Liver (tissue), 9 donors: ENCODE measurements around the gene ECI1. TPM values are rescaled to one million over a fixed set of nuclear protein-coding genes. Genes with fewer than 3 reads are reported as not detected.

Experiments used
- DNase-seq: peaks from one replicate; pipeline ENCODE4 v3.0.0-alpha.2; 2017; ENCODE audit warnings: low spot score
- H3K27ac ChIP-seq, 2 donors: one replicate each; pipeline ENCODE4 v1.7.0; 2013; ENCODE audit warnings: inconsistent platforms in 2 of 2, low read length in 2 of 2, control low read depth in 1 of 2, low read depth in 1 of 2, mild to moderate bottlenecking in 1 of 2
- H3K27me3 ChIP-seq, 4 donors: one replicate each; pipeline versions ENCODE4 v1.6.1 to v1.7.0; 2013; ENCODE audit warnings: low read length in 3 of 4, inconsistent platforms in 1 of 4, mild to moderate bottlenecking in 1 of 4, moderate library complexity in 1 of 4; ENCODE audit not compliant: control insufficient read depth in 4 of 4, insufficient read depth in 4 of 4
- H3K36me3 ChIP-seq, 4 donors: one replicate each; pipeline versions ENCODE4 v1.6.1 to v1.7.0; 2013; ENCODE audit warnings: low read length in 3 of 4, mild to moderate bottlenecking in 3 of 4, low read depth in 1 of 4, moderate library complexity in 1 of 4; ENCODE audit not compliant: control insufficient read depth in 4 of 4, insufficient read depth in 3 of 4
- H3K4me1 ChIP-seq, 4 donors: one replicate each; pipeline versions ENCODE4 v1.6.1 to v1.7.0; 2013; ENCODE audit warnings: low read length in 3 of 4, mild to moderate bottlenecking in 3 of 4, moderate library complexity in 1 of 4; ENCODE audit not compliant: control insufficient read depth in 4 of 4, insufficient read depth in 4 of 4
- H3K4me3 ChIP-seq, 3 donors: one replicate each; pipeline versions ENCODE4 v1.6.1 to v1.7.0; 2013; ENCODE audit warnings: low read length in 3 of 3, control low read depth in 1 of 3, low read depth in 1 of 3, mild to moderate bottlenecking in 1 of 3
- H3K9ac ChIP-seq, 2 donors: one replicate each; pipeline ENCODE4 v1.7.0; 2013; ENCODE audit warnings: low read length in 2 of 2, mild to moderate bottlenecking in 2 of 2, moderate library complexity in 2 of 2, control low read depth in 1 of 2, low read depth in 1 of 2
- H3K9me3 ChIP-seq, 4 donors: one replicate each; pipeline versions ENCODE4 v1.6.1 to v1.7.0; 2013; ENCODE audit warnings: low read length in 3 of 4; ENCODE audit not compliant: control insufficient read depth in 4 of 4
- EGR1 ChIP-seq, 2 donors: IDR thresholded peaks; 2 replicates each; pipeline ENCODE4 v1.6.1; 2016 to 2018; ENCODE audit warnings: antibody characterized with exemption in 2 of 2, low read depth in 2 of 2
- FOXA1 ChIP-seq: IDR thresholded peaks from 2 replicates; pipeline ENCODE4 v1.6.1; 2016; ENCODE audit warnings: antibody characterized with exemption
- FOXA2 ChIP-seq: IDR thresholded peaks from 2 replicates; pipeline ENCODE4 v1.6.1; 2016; ENCODE audit warnings: antibody characterized with exemption
- GABPA ChIP-seq, 2 donors: IDR thresholded peaks in 1 of 2; conservative IDR thresholded peaks in 1 of 2; 2 replicates each; pipeline ENCODE4 v1.6.1; 2016; ENCODE audit warnings: antibody characterized with exemption in 2 of 2, mild to moderate bottlenecking in 1 of 2, moderate library complexity in 1 of 2
- HNF4A ChIP-seq, 2 donors: conservative IDR thresholded peaks; 2 replicates each; pipeline ENCODE4 v1.6.1; 2016; ENCODE audit warnings: antibody characterized with exemption in 2 of 2, mild to moderate bottlenecking in 2 of 2
- HNF4G ChIP-seq: IDR thresholded peaks from 2 replicates; pipeline ENCODE4 v1.6.1; 2016; ENCODE audit warnings: antibody characterized with exemption
- JUND ChIP-seq, 2 donors: IDR thresholded peaks; 2 replicates each; pipeline ENCODE4 v1.6.1; 2016; ENCODE audit warnings: antibody characterized with exemption in 2 of 2
- NR2F2 ChIP-seq: IDR thresholded peaks from 2 replicates; pipeline ENCODE4 v1.6.1; 2016; ENCODE audit warnings: antibody characterized with exemption
- RAD21 ChIP-seq, 2 donors: IDR thresholded peaks; 2 replicates each; pipeline ENCODE4 v1.6.1; 2016; ENCODE audit warnings: antibody characterized with exemption in 2 of 2, mild to moderate bottlenecking in 2 of 2
- RXRA ChIP-seq, 2 donors: IDR thresholded peaks; 2 replicates each; pipeline ENCODE4 v1.6.1; 2017 to 2018; ENCODE audit warnings: antibody characterized with exemption in 2 of 2, mild to moderate bottlenecking in 1 of 2
- SP1 ChIP-seq: IDR thresholded peaks from 2 replicates; pipeline ENCODE4 v1.6.1; 2018; ENCODE audit warnings: antibody characterized with exemption, mild to moderate bottlenecking
- TAF1 ChIP-seq: conservative IDR thresholded peaks from 2 replicates; pipeline ENCODE4 v1.6.1; 2016; ENCODE audit warnings: antibody characterized with exemption, mild to moderate bottlenecking
- YY1 ChIP-seq: IDR thresholded peaks from 2 replicates; pipeline ENCODE4 v1.6.1; 2016; ENCODE audit warnings: antibody characterized with exemption, mild to moderate bottlenecking
- WGBS: extraction: QIAGEN DNeasy Blood & Tissue Kit; methylation state at CpG from one replicate; pipeline ENCODE4 v1.1.7; 2013; 5-methylcytosine and 5-hydroxymethylcytosine counted together
- polyA plus RNA-seq, 2 donors: library from polyadenylated mRNA; stranded (reverse) in 1 of 2; unstranded in 1 of 2; fragments of 200-250 nt in 1 of 2; fragments of >200 nt in 1 of 2; fragmentation: Nextera tagmentation in 1 of 2; extraction: Ambion mirVana in 1 of 2; gene quantifications; one replicate each; pipeline versions ENCODE4 v1.2.1 to v1.2.3, GENCODE V29; 2013 to 2015
- total RNA-seq, 2 donors: library from RNA; depleted of rRNA; stranded (reverse); fragments of >200 nt; gene quantifications; one replicate each; pipeline ENCODE4 v1.2.3, GENCODE V29; 2014
- TF ChIP-seq, protein P1 (sequence below): IDR thresholded peaks from 2 replicates; pipeline ENCODE4 v1.6.1; 2016; ENCODE audit warnings: antibody characterized with exemption
- TF ChIP-seq, protein P2 (sequence below): IDR thresholded peaks from 2 replicates; pipeline ENCODE4 v1.6.1; 2016; ENCODE audit warnings: antibody characterized with exemption, mild to moderate bottlenecking
- TF ChIP-seq, protein P3 (sequence below): IDR thresholded peaks from 2 replicates; pipeline ENCODE4 v1.6.1; 2016; ENCODE audit warnings: antibody characterized with exemption
- TF ChIP-seq, protein P4 (sequence below): fragments of 150-350 bp; IDR thresholded peaks from 2 replicates; pipeline ENCODE4 v1.5.1; 2017; ENCODE audit warnings: improper control_type of control experiment, low read depth, low read length; ENCODE audit not compliant: missing input control
- TF ChIP-seq, protein P5 (sequence below): IDR thresholded peaks from 2 replicates; pipeline ENCODE4 v1.6.1; 2016; ENCODE audit warnings: antibody characterized with exemption
- donor health status: healthy.
- donor health status: healthy.
- donor health status: healthy.
- donor health status: healthy.
- donor health status: healthy.

ECI1 gene
- total and polyA plus RNA-seq, 4 donors = 36.8 to 107 (median 79.5) TPM

DNA sequence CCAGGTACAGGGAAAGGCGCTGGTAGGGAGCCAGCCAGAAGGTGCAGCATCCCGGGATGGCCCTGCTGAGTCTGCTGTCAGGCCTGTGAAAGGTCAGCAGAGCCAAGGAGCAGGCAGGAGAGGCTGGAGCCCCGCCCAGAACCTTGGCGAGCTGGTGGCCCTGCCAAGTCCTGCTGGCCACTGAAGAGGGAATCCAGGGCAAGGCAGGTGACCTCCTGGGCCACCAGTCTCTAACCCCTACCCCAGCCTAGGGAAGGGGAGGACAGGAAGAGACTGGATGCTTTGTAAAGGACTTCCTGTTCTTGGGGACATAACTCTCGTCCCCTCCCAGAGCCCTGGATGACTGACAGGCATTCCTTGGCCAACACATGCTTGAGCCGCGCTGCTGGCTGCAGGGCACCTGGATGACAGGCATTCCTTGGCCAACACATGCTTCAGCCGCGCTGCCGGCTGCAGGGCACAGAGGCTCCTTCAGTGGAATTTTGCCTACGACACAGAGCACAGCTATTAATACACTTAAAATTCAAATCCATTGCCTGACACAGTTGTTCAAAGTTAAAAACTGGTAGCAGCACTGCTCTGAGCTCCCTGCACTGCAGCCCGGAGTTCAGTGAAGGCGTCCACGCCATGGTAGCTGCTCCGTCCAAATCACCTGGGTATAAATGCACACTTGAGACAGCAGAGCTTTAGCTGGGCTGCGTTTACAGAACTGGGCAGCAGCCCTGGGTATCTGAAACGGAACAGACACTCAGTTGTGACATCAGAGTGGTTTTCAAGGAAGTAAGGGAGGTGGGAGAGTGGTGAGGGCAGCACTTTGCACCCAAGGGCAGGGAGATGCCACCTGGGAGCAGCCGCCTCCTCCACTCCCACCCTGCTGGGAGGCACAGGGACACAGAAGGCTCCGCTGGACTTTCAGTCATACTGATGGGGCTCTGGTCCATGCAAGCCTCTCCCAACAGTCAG lies 38.7 kb downstream of the ECI1 start:
- H3K27ac ChIP-seq = no peak overlapping the region
- no peak overlapping the region for H3K4me3 ChIP-seq
- no peaks in the 10 kb centered on the region for H3K27me3 ChIP-seq
- 78% methylated on average over 19 of the region's 19 CpGs for WGBS
- DNase-seq = no peak
- TF ChIP-seq JUND (IDR thresholded peaks at IDR 0.05) (no peak), GABPA (IDR thresholded peaks at IDR 0.05 in 1 of 2, conservative IDR thresholded peaks at IDR 0.05 in 1 of 2) (no peak), SP1 (no peak), TAF1 (no peak), RAD21 (IDR thresholded peaks at IDR 0.05) (no peak), EGR1 (IDR thresholded peaks at IDR 0.05; ENCODE audit: low read depth in 2 of 2) (no peak)
- TF ChIP-seq, protein P1, sequence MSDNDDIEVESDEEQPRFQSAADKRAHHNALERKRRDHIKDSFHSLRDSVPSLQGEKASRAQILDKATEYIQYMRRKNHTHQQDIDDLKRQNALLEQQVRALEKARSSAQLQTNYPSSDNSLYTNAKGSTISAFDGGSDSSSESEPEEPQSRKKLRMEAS = no peak
- TF ChIP-seq, protein P2, sequence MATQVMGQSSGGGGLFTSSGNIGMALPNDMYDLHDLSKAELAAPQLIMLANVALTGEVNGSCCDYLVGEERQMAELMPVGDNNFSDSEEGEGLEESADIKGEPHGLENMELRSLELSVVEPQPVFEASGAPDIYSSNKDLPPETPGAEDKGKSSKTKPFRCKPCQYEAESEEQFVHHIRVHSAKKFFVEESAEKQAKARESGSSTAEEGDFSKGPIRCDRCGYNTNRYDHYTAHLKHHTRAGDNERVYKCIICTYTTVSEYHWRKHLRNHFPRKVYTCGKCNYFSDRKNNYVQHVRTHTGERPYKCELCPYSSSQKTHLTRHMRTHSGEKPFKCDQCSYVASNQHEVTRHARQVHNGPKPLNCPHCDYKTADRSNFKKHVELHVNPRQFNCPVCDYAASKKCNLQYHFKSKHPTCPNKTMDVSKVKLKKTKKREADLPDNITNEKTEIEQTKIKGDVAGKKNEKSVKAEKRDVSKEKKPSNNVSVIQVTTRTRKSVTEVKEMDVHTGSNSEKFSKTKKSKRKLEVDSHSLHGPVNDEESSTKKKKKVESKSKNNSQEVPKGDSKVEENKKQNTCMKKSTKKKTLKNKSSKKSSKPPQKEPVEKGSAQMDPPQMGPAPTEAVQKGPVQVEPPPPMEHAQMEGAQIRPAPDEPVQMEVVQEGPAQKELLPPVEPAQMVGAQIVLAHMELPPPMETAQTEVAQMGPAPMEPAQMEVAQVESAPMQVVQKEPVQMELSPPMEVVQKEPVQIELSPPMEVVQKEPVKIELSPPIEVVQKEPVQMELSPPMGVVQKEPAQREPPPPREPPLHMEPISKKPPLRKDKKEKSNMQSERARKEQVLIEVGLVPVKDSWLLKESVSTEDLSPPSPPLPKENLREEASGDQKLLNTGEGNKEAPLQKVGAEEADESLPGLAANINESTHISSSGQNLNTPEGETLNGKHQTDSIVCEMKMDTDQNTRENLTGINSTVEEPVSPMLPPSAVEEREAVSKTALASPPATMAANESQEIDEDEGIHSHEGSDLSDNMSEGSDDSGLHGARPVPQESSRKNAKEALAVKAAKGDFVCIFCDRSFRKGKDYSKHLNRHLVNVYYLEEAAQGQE = no peak
- peaks cover 0 to 17% (median 6%) of the 10 kb centered on the region in 4 donors for H3K36me3 ChIP-seq
- no peak overlapping the region for H3K9ac ChIP-seq
- peaks cover 5 to 24% (median 19%) of the 10 kb centered on the region in 4 donors for H3K4me1 ChIP-seq
- no peaks in the 10 kb centered on the region for H3K9me3 ChIP-seq

DNA sequence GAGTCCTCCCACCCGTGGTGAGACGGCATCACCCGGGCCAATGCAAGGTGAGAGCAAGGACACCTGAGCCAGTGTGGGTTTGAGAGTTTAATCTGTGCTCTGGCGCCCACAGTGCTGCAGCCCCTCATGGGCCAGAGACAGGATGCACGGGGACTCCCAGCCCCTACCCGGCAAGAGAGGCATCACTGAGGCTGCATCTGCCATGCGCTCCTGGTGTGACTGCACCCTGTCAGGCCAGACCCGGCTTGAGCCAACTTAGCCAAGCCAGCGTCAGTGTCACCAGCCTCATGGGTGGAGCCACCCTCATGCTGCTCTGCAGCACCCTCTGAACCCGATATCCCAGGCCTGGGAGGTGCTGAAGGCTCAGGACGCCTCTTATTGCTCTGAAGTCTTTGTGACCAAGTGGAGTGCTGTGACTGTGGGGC lies 39.5 kb downstream of the ECI1 start:
- no peak for DNase-seq
- Histone ChIP-seq H3K27me3 (no peaks in the 10 kb centered on the region), H3K9ac (no peak overlapping the region), H3K36me3 (peaks cover 0 to 24% (median 6%) of the 10 kb centered on the region in 4 donors), H3K27ac (no peak overlapping the region), H3K9me3 (no peaks in the 10 kb centered on the region), H3K4me3 (no peak overlapping the region), H3K4me1 (peaks cover 5 to 25% (median 19%) of the 10 kb centered on the region in 4 donors)
- 90% methylated on average over 11 of the region's 11 CpGs for WGBS
- TF ChIP-seq GABPA (IDR thresholded peaks at IDR 0.05 in 1 of 2, conservative IDR thresholded peaks at IDR 0.05 in 1 of 2) (no peak), FOXA2 (no peak), RAD21 (IDR thresholded peaks at IDR 0.05) (no peak), SP1 (no peak), YY1 (no peak), HNF4G (no peak), FOXA1 (no peak), NR2F2 (no peak), JUND (IDR thresholded peaks at IDR 0.05) (no peak), EGR1 (IDR thresholded peaks at IDR 0.05; ENCODE audit: low read depth in 2 of 2) (no peak), TAF1 (no peak), RXRA (IDR thresholded peaks at IDR 0.05) (no peak), HNF4A (conservative IDR thresholded peaks at IDR 0.05) (no peak)
- TF ChIP-seq, protein P2 = no peak
- TF ChIP-seq, protein P3, sequence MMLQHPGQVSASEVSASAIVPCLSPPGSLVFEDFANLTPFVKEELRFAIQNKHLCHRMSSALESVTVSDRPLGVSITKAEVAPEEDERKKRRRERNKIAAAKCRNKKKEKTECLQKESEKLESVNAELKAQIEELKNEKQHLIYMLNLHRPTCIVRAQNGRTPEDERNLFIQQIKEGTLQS = no peak
- TF ChIP-seq, protein P1 = no peak
- TF ChIP-seq, protein P4, sequence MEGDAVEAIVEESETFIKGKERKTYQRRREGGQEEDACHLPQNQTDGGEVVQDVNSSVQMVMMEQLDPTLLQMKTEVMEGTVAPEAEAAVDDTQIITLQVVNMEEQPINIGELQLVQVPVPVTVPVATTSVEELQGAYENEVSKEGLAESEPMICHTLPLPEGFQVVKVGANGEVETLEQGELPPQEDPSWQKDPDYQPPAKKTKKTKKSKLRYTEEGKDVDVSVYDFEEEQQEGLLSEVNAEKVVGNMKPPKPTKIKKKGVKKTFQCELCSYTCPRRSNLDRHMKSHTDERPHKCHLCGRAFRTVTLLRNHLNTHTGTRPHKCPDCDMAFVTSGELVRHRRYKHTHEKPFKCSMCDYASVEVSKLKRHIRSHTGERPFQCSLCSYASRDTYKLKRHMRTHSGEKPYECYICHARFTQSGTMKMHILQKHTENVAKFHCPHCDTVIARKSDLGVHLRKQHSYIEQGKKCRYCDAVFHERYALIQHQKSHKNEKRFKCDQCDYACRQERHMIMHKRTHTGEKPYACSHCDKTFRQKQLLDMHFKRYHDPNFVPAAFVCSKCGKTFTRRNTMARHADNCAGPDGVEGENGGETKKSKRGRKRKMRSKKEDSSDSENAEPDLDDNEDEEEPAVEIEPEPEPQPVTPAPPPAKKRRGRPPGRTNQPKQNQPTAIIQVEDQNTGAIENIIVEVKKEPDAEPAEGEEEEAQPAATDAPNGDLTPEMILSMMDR = no peak
- TF ChIP-seq, protein P5, sequence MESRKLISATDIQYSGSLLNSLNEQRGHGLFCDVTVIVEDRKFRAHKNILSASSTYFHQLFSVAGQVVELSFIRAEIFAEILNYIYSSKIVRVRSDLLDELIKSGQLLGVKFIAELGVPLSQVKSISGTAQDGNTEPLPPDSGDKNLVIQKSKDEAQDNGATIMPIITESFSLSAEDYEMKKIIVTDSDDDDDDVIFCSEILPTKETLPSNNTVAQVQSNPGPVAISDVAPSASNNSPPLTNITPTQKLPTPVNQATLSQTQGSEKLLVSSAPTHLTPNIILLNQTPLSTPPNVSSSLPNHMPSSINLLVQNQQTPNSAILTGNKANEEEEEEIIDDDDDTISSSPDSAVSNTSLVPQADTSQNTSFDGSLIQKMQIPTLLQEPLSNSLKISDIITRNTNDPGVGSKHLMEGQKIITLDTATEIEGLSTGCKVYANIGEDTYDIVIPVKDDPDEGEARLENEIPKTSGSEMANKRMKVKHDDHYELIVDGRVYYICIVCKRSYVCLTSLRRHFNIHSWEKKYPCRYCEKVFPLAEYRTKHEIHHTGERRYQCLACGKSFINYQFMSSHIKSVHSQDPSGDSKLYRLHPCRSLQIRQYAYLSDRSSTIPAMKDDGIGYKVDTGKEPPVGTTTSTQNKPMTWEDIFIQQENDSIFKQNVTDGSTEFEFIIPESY = no peak
